HEK293 (cell line): ENCODE data around the gene VLDLR.

Source experiments
- CTCF ChIA-PET: fragments of 350-600 bp; formaldehyde crosslinking; extraction: SDS; loops from one replicate; lab custom pipeline; 2021; ENCODE audit warnings: antibody characterized with exemption; lab: Yijun Ruan, JAX
- POLR2A ChIA-PET: fragments of 300-600 bp; formaldehyde crosslinking; extraction: SDS; loops from one replicate; lab custom pipeline; 2020; ENCODE audit warnings: antibody characterized with exemption, inconsistent platforms; lab: Yijun Ruan, JAX
- H3K27ac ChIP-seq: fragments of 200-500 bp; sonication (Bioruptor generic); 2 replicates; pipeline ENCODE4 v1.5.1; 2014; ENCODE audit warnings: low read depth, low read length, control low read depth, inconsistent platforms; ENCODE audit errors: extremely low read depth
- H3K36me3 ChIP-seq, 2 experiments: fragments of 200-500 bp in 1 of 2; sonication (Bioruptor generic) in 1 of 2; 1 replicate in 1 of 2; 2 replicates in 1 of 2; pipeline ENCODE4 v1.5.1; 2014 to 2017; ENCODE audit warnings: inconsistent platforms in 2 of 2, low read length in 2 of 2; ENCODE audit not compliant: control insufficient read depth in 2 of 2, insufficient read depth in 1 of 2
- H3K4me1 ChIP-seq: fragments of 200-500 bp; sonication (Bioruptor generic); 2 replicates; pipeline ENCODE4 v1.5.1; 2014; ENCODE audit warnings: mild to moderate bottlenecking, low read length, inconsistent platforms; ENCODE audit not compliant: control insufficient read depth, insufficient read depth
- H3K4me3 ChIP-seq: 2 replicates; pipeline ENCODE4 v1.5.1; 2011; ENCODE audit warnings: low read depth, mild to moderate bottlenecking, control low read depth, low read length, moderate library complexity
- H3K9me3 ChIP-seq: fragments of 200-500 bp; sonication (Bioruptor generic); 2 replicates; pipeline ENCODE4 v1.5.1; 2014; ENCODE audit warnings: low read depth, low read length, inconsistent platforms; ENCODE audit not compliant: control insufficient read depth, insufficient read depth
- EGR2 ChIP-seq: fragments of 450-650 bp; formaldehyde crosslinking; IDR thresholded peaks from 2 replicates; pipeline ENCODE4 v1.5.1; 2016; ENCODE audit warnings: low read depth, missing biosample characterization, missing genetic modification characterization
- HOXC10 ChIP-seq: sonication (generic); formaldehyde crosslinking; IDR thresholded peaks from 2 replicates; pipeline ENCODE4 v1.8.1; 2023; ENCODE audit warnings: mild to moderate bottlenecking, missing genetic modification reagents
- PRDM10 ChIP-seq: fragments of 450-650 bp; formaldehyde crosslinking; IDR thresholded peaks from 2 replicates; pipeline ENCODE4 v1.5.1; 2016; ENCODE audit warnings: missing biosample characterization, missing genetic modification characterization
- PRDM2 ChIP-seq: fragments of 450-650 bp; formaldehyde crosslinking; IDR thresholded peaks from 2 replicates; pipeline ENCODE4 v1.5.1; 2016; ENCODE audit warnings: missing biosample characterization, missing genetic modification characterization, borderline replicate concordance
- REST ChIP-seq: fragments of 450-650 bp; formaldehyde crosslinking; IDR thresholded peaks from 2 replicates; pipeline ENCODE4 v1.5.1; 2016; ENCODE audit warnings: missing biosample characterization, missing genetic modification characterization
- SCRT1 ChIP-seq: fragments of 450-650 bp; formaldehyde crosslinking; IDR thresholded peaks from 2 replicates; pipeline ENCODE4 v1.5.1; 2016; ENCODE audit warnings: missing biosample characterization, missing genetic modification characterization, borderline replicate concordance
- SCRT2 ChIP-seq: fragments of 450-650 bp; formaldehyde crosslinking; IDR thresholded peaks from 2 replicates; pipeline ENCODE4 v1.5.1; 2016; ENCODE audit warnings: missing biosample characterization, missing genetic modification characterization
- SP3 ChIP-seq: fragments of 450-650 bp; formaldehyde crosslinking; IDR thresholded peaks from 2 replicates; pipeline ENCODE4 v1.5.1; 2016; ENCODE audit warnings: missing biosample characterization, missing genetic modification characterization
- ZBTB7A ChIP-seq: fragments of 450-650 bp; formaldehyde crosslinking; IDR thresholded peaks from 2 replicates; pipeline ENCODE4 v1.5.1; 2016; ENCODE audit warnings: low read depth, missing biosample characterization, missing genetic modification characterization
- ZNF362 ChIP-seq: fragments of 450-650 bp; formaldehyde crosslinking; IDR thresholded peaks from 2 replicates; pipeline ENCODE4 v1.5.1; 2016; ENCODE audit warnings: missing biosample characterization, missing genetic modification characterization
- ZNF513 ChIP-seq: fragments of 450-650 bp; IDR thresholded peaks from 2 replicates; pipeline ENCODE4 v1.5.1; 2018; ENCODE audit warnings: missing biosample characterization, missing genetic modification characterization
- ZNF560 ChIP-seq: fragments of 450-650 bp; formaldehyde crosslinking; IDR thresholded peaks from 2 replicates; pipeline ENCODE4 v1.5.1; 2017; ENCODE audit warnings: missing biosample characterization, missing genetic modification characterization, borderline replicate concordance
- ZNF768 ChIP-seq: fragments of 450-650 bp; formaldehyde crosslinking; IDR thresholded peaks from 2 replicates; pipeline ENCODE4 v1.5.1; 2018; ENCODE audit warnings: missing biosample characterization, mild to moderate bottlenecking, missing genetic modification characterization
- ZNF791 ChIP-seq: fragments of 450-650 bp; formaldehyde crosslinking; IDR thresholded peaks from 2 replicates; pipeline ENCODE4 v1.5.1; 2016; ENCODE audit warnings: missing biosample characterization, missing genetic modification characterization
- ZNF843 ChIP-seq: fragments of 450-650 bp; formaldehyde crosslinking; IDR thresholded peaks from 2 replicates; pipeline ENCODE4 v1.5.1; 2016; ENCODE audit warnings: missing biosample characterization, missing genetic modification characterization

The VLDLR gene

GRCh38 chr9:2676466-2676865, 54.9 kb downstream of the VLDLR start (continued):
- TF ChIP-seq ZNF513 (tag by site-specific recombination) (no peak), ZNF843 (tag by site-specific recombination) (no peak), HOXC10 (CRISPR knock-in tag) (no peak), SCRT2 (tag by site-specific recombination) (no peak)

GRCh38 chr9:2677915-2678889, 56.6 kb downstream of the VLDLR start:
- Histone ChIP-seq H3K36me3 (no peaks in the 10 kb centered on the region), H3K4me3 (no peak overlapping the region), H3K27ac (no peak overlapping the region), H3K4me1 (no peaks in the 10 kb centered on the region), H3K9me3 (no peaks in the 10 kb centered on the region)
- TF ChIP-seq SP3 (tag by site-specific recombination) (no peak), PRDM10 (tag by site-specific recombination) (no peak)
- POLR2A ChIA-PET: no interaction called here
- CTCF ChIA-PET: interaction anchor here (1.0 kb wide), 1 partner anchor 16 kb away, joined by 3 read pairs; no protein-coding TSS in a partner anchor

- Histone ChIP-seq H3K36me3 (no peaks in the 10 kb centered on the region), H3K27ac (no peak overlapping the region), H3K9me3 (no peaks in the 10 kb centered on the region), H3K4me1 (no peaks in the 10 kb centered on the region), H3K4me3 (no peak overlapping the region)
- CTCF ChIA-PET: interaction anchor here (1.0 kb wide), 1 partner anchor 15 kb away, joined by 3 read pairs; no protein-coding TSS in a partner anchor
- POLR2A ChIA-PET: no interaction called here
- TF ChIP-seq ZBTB7A (tag by site-specific recombination) (no peak), ZNF768 (no peak), ZNF362 (tag by site-specific recombination) (no peak), SCRT1 (tag by site-specific recombination) (no peak), ZNF791 (no peak), EGR2 (tag by site-specific recombination) (no peak), PRDM2 (tag by site-specific recombination) (no peak), REST (tag by site-specific recombination) (no peak), ZNF560 (no peak)
Measured at GRCh38 chr9:2679011-2679410, 57.4 kb downstream of the VLDLR start.
